Fibroblast of skin of back (primary cell): Measurements from ENCODE around the gene SYN1.

Source experiments
- DNase-seq: peaks from one replicate; pipeline ENCODE4 v3.0.0-alpha.2; 2013

The SYN1 gene

GRCh38 chrX:47595716-47596251 is 23.9 kb downstream of the SYN1 start:
- peak; percentile 72 for DNase-seq

- DNase-seq: no peak
Measured at GRCh38 chrX:47593522-47593921, 26.1 kb downstream of the SYN1 start.

- DNase-seq: no peak
Measured at GRCh38 chrX:47590984-47591383, 28.7 kb downstream of the SYN1 start.

- DNase-seq: no peak
Measured at GRCh38 chrX:47587906-47588735, 31.5 kb downstream of the SYN1 start.

- DNase-seq: no peak
Measured at GRCh38 chrX:47587091-47587891, 32.4 kb downstream of the SYN1 start.

GRCh38 chrX:47586043-47586787 is 33.4 kb downstream of the SYN1 start:
- DNase-seq: no peak

- no peak for DNase-seq
Measured at GRCh38 chrX:47585273-47585672, 34.4 kb downstream of the SYN1 start.

GRCh38 chrX:47584714-47585113 is 34.9 kb downstream of the SYN1 start:
- no peak for DNase-seq

- no peak for DNase-seq
Measured at GRCh38 chrX:47583240-47583861, 36.3 kb downstream of the SYN1 start.

- peak; percentile 95 for DNase-seq
Measured at GRCh38 chrX:47581731-47582647, 37.7 kb downstream of the SYN1 start, which contains the start of gene TIMP1. TSS of gene TIMP1 (plus strand) at chrX:47582436. CDS start at chrX:47583416, 980 bp downstream.

- peak; percentile 55 for DNase-seq
Measured at GRCh38 chrX:47579537-47579936, 40.1 kb downstream of the SYN1 start.

- no peak for DNase-seq
Measured at GRCh38 chrX:47578692-47579091, 41.0 kb downstream of the SYN1 start.

- DNase-seq: no peak
Measured at GRCh38 chrX:47577901-47578300, 41.8 kb downstream of the SYN1 start.

GRCh38 chrX:47577424-47577823 is 42.2 kb downstream of the SYN1 start:
- DNase-seq: no peak

GRCh38 chrX:47576021-47576898 is 43.4 kb downstream of the SYN1 start:
- DNase-seq: no peak

- DNase-seq: peak; percentile 58
Measured at GRCh38 chrX:47574547-47575301, 44.9 kb downstream of the SYN1 start.

GRCh38 chrX:47574076-47574546 is 45.5 kb downstream of the SYN1 start:
- DNase-seq: peak; percentile 17

- DNase-seq: peak; percentile 81
Measured at GRCh38 chrX:47573341-47574075, 46.1 kb downstream of the SYN1 start.
